ENCODE results near the gene EN2. TPM values are rescaled to one million over a fixed set of nuclear protein-coding genes. Genes with fewer than 3 reads are reported as not detected.

EN2 gene
- total RNA-seq, 1 experiment from 2014 or later = 1.5 TPM

DNA sequence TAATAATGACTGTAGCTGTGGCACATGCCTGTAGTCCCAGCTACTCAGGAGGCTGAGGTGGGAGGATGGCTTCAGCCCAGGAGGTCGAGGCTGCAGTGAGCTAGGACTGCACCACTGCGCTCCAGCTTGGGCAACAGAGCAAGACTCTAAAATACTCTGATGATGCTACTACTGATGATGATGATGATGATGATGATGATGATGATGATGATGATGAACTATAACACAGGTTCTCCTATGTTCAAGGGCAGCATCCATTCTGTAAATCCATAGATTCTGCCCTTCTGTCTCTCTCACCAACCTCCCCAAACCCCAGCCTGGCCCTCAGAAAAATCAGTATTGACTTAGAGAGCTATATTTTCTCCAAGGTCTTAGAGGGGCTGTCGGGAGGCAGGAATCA, 22.8 kb upstream of the EN2 start:
- TF ChIP-seq POLR2AphosphoS5 (IDR thresholded peaks at IDR 0.05; ENCODE audit: low read depth, low read length) (no peak), SIN3A (IDR thresholded peaks at IDR 0.05; ENCODE audit: borderline replicate concordance, insufficient read depth, low read depth, low read length) (no peak), TCF7L2 (IDR thresholded peaks at IDR 0.05; ENCODE audit: low read depth, low read length) (no peak), REST (IDR thresholded peaks at IDR 0.05; ENCODE audit: insufficient read depth in 1 of 2, low read depth in 2 of 2, low read length in 1 of 2) (no peak)
- TF ChIP-seq, protein P1, sequence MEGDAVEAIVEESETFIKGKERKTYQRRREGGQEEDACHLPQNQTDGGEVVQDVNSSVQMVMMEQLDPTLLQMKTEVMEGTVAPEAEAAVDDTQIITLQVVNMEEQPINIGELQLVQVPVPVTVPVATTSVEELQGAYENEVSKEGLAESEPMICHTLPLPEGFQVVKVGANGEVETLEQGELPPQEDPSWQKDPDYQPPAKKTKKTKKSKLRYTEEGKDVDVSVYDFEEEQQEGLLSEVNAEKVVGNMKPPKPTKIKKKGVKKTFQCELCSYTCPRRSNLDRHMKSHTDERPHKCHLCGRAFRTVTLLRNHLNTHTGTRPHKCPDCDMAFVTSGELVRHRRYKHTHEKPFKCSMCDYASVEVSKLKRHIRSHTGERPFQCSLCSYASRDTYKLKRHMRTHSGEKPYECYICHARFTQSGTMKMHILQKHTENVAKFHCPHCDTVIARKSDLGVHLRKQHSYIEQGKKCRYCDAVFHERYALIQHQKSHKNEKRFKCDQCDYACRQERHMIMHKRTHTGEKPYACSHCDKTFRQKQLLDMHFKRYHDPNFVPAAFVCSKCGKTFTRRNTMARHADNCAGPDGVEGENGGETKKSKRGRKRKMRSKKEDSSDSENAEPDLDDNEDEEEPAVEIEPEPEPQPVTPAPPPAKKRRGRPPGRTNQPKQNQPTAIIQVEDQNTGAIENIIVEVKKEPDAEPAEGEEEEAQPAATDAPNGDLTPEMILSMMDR (IDR thresholded peaks at IDR 0.05) = no peak
- BruUV-seq (replicated peaks) = no TSS peak
- POLR2A ChIA-PET = no interaction called here
- in situ Hi-C loops (cut with HindIII; ENCODE audit: low pct_unique_long_range_greater_than_20kb, low sequenced_read_pairs) (no loop called here), intact Hi-C loops (cut with micrococcal nuclease; ENCODE audit: unreplicated experiment) (no loop called here)
- no peak overlapping the region for H3K27ac ChIP-seq (ENCODE audit: low read length)
- H3K27me3 ChIP-seq (ENCODE audit: control insufficient read depth, insufficient read depth, low read length) = peaks cover 7% of the 10 kb centered on the region; the same call in 1 of the 2 replicates
- H3K4me3 ChIP-seq (ENCODE audit: low read depth in 2 of 2, low read length in 2 of 2) = no peak overlapping the region
- no peaks in the 10 kb centered on the region for H3K4me1 ChIP-seq (ENCODE audit: control insufficient read depth, insufficient read depth, low read length)
- no peaks in the 10 kb centered on the region for H3K36me3 ChIP-seq (ENCODE audit: control insufficient read depth, insufficient read depth, low read length)
- DNase-seq (ENCODE audit: low read depth, low spot score) (no peak), ATAC-seq (no peak)
- H3K9me3 ChIP-seq (ENCODE audit: control insufficient read depth, insufficient read depth, low read depth, low read length) = no peaks in the 10 kb centered on the region
- CTCF ChIA-PET = interaction anchor here (0.7 kb wide), 1 partner anchor 11 kb away, joined by 5 read pairs; no protein-coding TSS in a partner anchor

DNA sequence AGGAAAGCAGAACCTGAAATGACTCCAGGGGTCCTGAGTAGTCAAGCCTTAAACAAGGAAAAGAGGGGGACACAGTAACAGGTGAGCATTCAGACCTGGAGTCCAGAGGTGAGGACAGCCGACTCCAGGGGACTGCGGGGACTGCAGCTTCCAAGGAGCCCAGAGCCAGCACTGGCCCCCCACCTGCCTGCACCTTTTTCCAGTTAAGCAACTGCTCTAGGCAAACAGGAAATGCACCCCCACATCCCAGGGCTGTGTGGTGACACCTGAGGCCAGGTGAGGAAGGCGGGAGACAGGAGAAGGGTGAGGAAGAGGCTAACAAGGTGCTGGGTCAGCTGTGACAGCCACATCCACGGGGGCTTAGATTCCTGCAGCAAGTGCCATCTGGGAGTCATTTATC, 20.1 kb upstream of the EN2 start:
- POLR2A ChIA-PET = no interaction called here
- no peak for DNase-seq (ENCODE audit: low read depth, low spot score)
- Histone ChIP-seq H3K4me3 (ENCODE audit: low read depth in 2 of 2, low read length in 2 of 2) (no peak overlapping the region), H3K27ac (ENCODE audit: low read length) (no peak overlapping the region), H3K4me1 (ENCODE audit: control insufficient read depth, insufficient read depth, low read length) (no peaks in the 10 kb centered on the region), H3K27me3 (ENCODE audit: control insufficient read depth, insufficient read depth, low read length) (peaks cover 5% of the 10 kb centered on the region; the same call in 1 of the 2 replicates), H3K36me3 (ENCODE audit: control insufficient read depth, insufficient read depth, low read length) (no peaks in the 10 kb centered on the region), H3K9me3 (ENCODE audit: control insufficient read depth, insufficient read depth, low read depth, low read length) (no peaks in the 10 kb centered on the region)
- CTCF ChIA-PET = no interaction called here
- TF ChIP-seq, protein P1 (IDR thresholded peaks at IDR 0.05) = no peak
- no peak for TF ChIP-seq TCF7L2 (IDR thresholded peaks at IDR 0.05; ENCODE audit: low read depth, low read length)
- TF ChIP-seq REST (IDR thresholded peaks at IDR 0.05; ENCODE audit: insufficient read depth in 1 of 2, low read depth in 2 of 2, low read length in 1 of 2) = no peak
- TF ChIP-seq SIN3A (IDR thresholded peaks at IDR 0.05; ENCODE audit: borderline replicate concordance, insufficient read depth, low read depth, low read length) = no peak
- in situ Hi-C loops (cut with HindIII; ENCODE audit: low pct_unique_long_range_greater_than_20kb, low sequenced_read_pairs) (no loop called here), intact Hi-C loops (cut with micrococcal nuclease; ENCODE audit: unreplicated experiment) (no loop called here)
- ATAC-seq = no peak
- no TSS peak for BruUV-seq (replicated peaks)

All from Panc1 (cell line).